HG03354 (cell line): ENCODE data around the gene HPCAL1.
A peak's percentile ranks its signal among the peaks of the same experiment; 100 is the strongest.
"Not testable (repeated sequence)": the region's sequence is repeated elsewhere in the genome, so short reads cannot be mapped to it uniquely, and the experiment has no call there.

Source experiments
- ATAC-seq: cut with Tn5 transposase; IDR thresholded peaks from one replicate; pipeline ENCODE4 v1.9.1; 2021; ENCODE audit warnings: mild to moderate bottlenecking; ENCODE audit not compliant: unreplicated experiment, poor library complexity, severe bottlenecking

The HPCAL1 gene

GRCh38 chr2:10302479-10303180 is at the start of gene HPCAL1:
TSS of gene HPCAL1 (plus strand) at chr2:10302904. CDS start at chr2:10419758, 116,854 bp downstream.
- ATAC-seq: peak; percentile 80

GRCh38 chr2:10253596-10254372 is 48.9 kb upstream of the HPCAL1 start:
- ATAC-seq: no peak

GRCh38 chr2:10254373-10255188 is 48.1 kb upstream of the HPCAL1 start:
- ATAC-seq: no peak

GRCh38 chr2:10255189-10256030 is 47.3 kb upstream of the HPCAL1 start:
- ATAC-seq: no peak

GRCh38 chr2:10256031-10256514 is 46.6 kb upstream of the HPCAL1 start:
- no peak for ATAC-seq

- ATAC-seq: no peak
These were observed 46.1 kb upstream of the HPCAL1 start for GRCh38 chr2:10256515-10257031.

GRCh38 chr2:10257036-10257435 is 45.7 kb upstream of the HPCAL1 start:
- ATAC-seq: no peak

- ATAC-seq: no peak
These were observed 45.1 kb upstream of the HPCAL1 start for GRCh38 chr2:10257500-10258147.

- no peak for ATAC-seq
These were observed 44.4 kb upstream of the HPCAL1 start for GRCh38 chr2:10258326-10258725.

- ATAC-seq: no peak
These were observed 44.0 kb upstream of the HPCAL1 start for GRCh38 chr2:10258726-10259125.

GRCh38 chr2:10260130-10260529 is 42.6 kb upstream of the HPCAL1 start:
- ATAC-seq: no peak

- not testable (repeated sequence) for ATAC-seq
These were observed 39.2 kb upstream of the HPCAL1 start for GRCh38 chr2:10263526-10263925.

GRCh38 chr2:10264506-10265328 is 38.0 kb upstream of the HPCAL1 start:
- no peak for ATAC-seq

- no peak for ATAC-seq
These were observed 37.2 kb upstream of the HPCAL1 start for GRCh38 chr2:10265329-10266132.

- no peak for ATAC-seq
These were observed 36.5 kb upstream of the HPCAL1 start for GRCh38 chr2:10266133-10266620.

GRCh38 chr2:10267036-10267435 is 35.7 kb upstream of the HPCAL1 start:
- no peak for ATAC-seq
